HepG2 (cell line): ENCODE measurements around the gene RIPOR3. TPM values are rescaled to one million over a fixed set of nuclear protein-coding genes. Genes with fewer than 3 reads are reported as not detected.
A peak's percentile ranks its signal among the peaks of the same experiment; 100 is the strongest.

Experiments used
- AFF4 ChIP-seq: sonication (generic); formaldehyde crosslinking; IDR thresholded peaks from 2 replicates; pipeline ENCODE4 v1.4.0; 2020; ENCODE audit warnings: missing genetic modification reagents
- ATRX ChIP-seq: sonication (generic); formaldehyde crosslinking; IDR thresholded peaks from 2 replicates; pipeline ENCODE4 v1.4.0; 2020; ENCODE audit warnings: missing genetic modification reagents, borderline replicate concordance
- CENPX ChIP-seq: sonication (generic); formaldehyde crosslinking; IDR thresholded peaks from 2 replicates; pipeline ENCODE4 v1.9.0; 2021; ENCODE audit warnings: mild to moderate bottlenecking, missing genetic modification reagents, moderate library complexity
- ELK4 ChIP-seq: sonication (generic); formaldehyde crosslinking; IDR thresholded peaks from 2 replicates; pipeline ENCODE4 v1.9.0; 2021; ENCODE audit warnings: missing genetic modification reagents, borderline replicate concordance
- IRX3 ChIP-seq: sonication (generic); formaldehyde crosslinking; IDR thresholded peaks from 2 replicates; pipeline ENCODE4 v1.8.1; 2023; ENCODE audit warnings: mild to moderate bottlenecking, low read depth, missing genetic modification reagents, borderline replicate concordance
- MIER3 ChIP-seq: IDR thresholded peaks from 2 replicates; pipeline ENCODE4 v1.6.1; 2016; ENCODE audit warnings: missing compliant biosample characterization, borderline replicate concordance
- NR2C2 ChIP-seq: sonication (generic); formaldehyde crosslinking; IDR thresholded peaks from 2 replicates; pipeline ENCODE4 v1.4.0; 2020; ENCODE audit warnings: missing genetic modification reagents, mild to moderate bottlenecking, moderate library complexity, borderline replicate concordance
- POLR2A ChIP-seq, 2 experiments: IDR thresholded peaks; 2 replicates each; pipeline ENCODE4 v1.6.1; 2011; ENCODE audit warnings: low read depth in 2 of 2, low read length in 2 of 2, mild to moderate bottlenecking in 1 of 2, moderate library complexity in 1 of 2; ENCODE audit not compliant: insufficient read depth in 1 of 2
- SAP130 ChIP-seq: IDR thresholded peaks from 2 replicates; pipeline ENCODE4 v1.6.1; 2016; ENCODE audit warnings: low read depth
- ZNF121 ChIP-seq: sonication (generic); formaldehyde crosslinking; IDR thresholded peaks from 2 replicates; pipeline ENCODE4 v1.5.0; 2020; ENCODE audit warnings: mild to moderate bottlenecking, missing genetic modification reagents
- ZNF431 ChIP-seq: sonication (generic); formaldehyde crosslinking; IDR thresholded peaks from 2 replicates; pipeline ENCODE4 v1.9.0; 2022; ENCODE audit warnings: missing genetic modification reagents, low read depth, mild to moderate bottlenecking, borderline replicate concordance
- ZNF609 ChIP-seq: sonication (generic); formaldehyde crosslinking; IDR thresholded peaks from 2 replicates; pipeline ENCODE4 v1.4.0; 2020; ENCODE audit warnings: mild to moderate bottlenecking, missing genetic modification reagents, borderline replicate concordance
- ZNF761 ChIP-seq: sonication (generic); formaldehyde crosslinking; conservative IDR thresholded peaks from 2 replicates; pipeline ENCODE4 v1.4.0; 2020; ENCODE audit warnings: mild to moderate bottlenecking, missing genetic modification reagents
- ZNF773 ChIP-seq: sonication (generic); formaldehyde crosslinking; IDR thresholded peaks from 2 replicates; pipeline ENCODE4 v1.4.0; 2020; ENCODE audit warnings: missing genetic modification reagents, borderline replicate concordance
- ZNF850 ChIP-seq: sonication (generic); formaldehyde crosslinking; conservative IDR thresholded peaks from 2 replicates; pipeline ENCODE4 v1.9.0; 2021; ENCODE audit warnings: mild to moderate bottlenecking, missing genetic modification reagents
- polyA plus RNA-seq, 8 experiments: library from polyadenylated mRNA; depleted of rRNA in 3 of 8; stranded (reverse) in 7 of 8; unstranded in 1 of 8; fragments of >200 nt; fragmentation: Illumina TruSeq in 4 of 8; extraction: Trizol in 4 of 8; gene quantifications; 2 replicates each; pipeline versions ENCODE4 v1.2.1 to v1.2.3, GENCODE V29; 2011 to 2016; ENCODE audit warnings: low read depth in 4 of 8, missing spikeins in 1 of 8, mixed read lengths in 1 of 8; ENCODE audit not compliant: insufficient read depth in 1 of 8
- total RNA-seq, 5 experiments: library from RNA; depleted of rRNA; stranded (reverse); fragments of >200 nt; fragmentation: Illumina TruSeq; extraction: Trizol; gene quantifications; 2 replicates each; pipeline ENCODE4 v1.2.3, GENCODE V29; 2016; ENCODE audit warnings: low read depth in 1 of 5
- TF ChIP-seq, protein P1 (sequence below): sonication (generic); formaldehyde crosslinking; IDR thresholded peaks from 2 replicates; pipeline ENCODE4 v1.8.0; 2022; ENCODE audit warnings: missing genetic modification reagents, low read depth, mild to moderate bottlenecking, borderline replicate concordance
- TF ChIP-seq, protein P2 (sequence below): sonication (generic); formaldehyde crosslinking; IDR thresholded peaks from 2 replicates; pipeline ENCODE4 v1.4.0; 2020; ENCODE audit warnings: mild to moderate bottlenecking, missing genetic modification reagents

The RIPOR3 gene
- total and polyA plus RNA-seq, 2 of the 13 experiments (the other 11 are each of a cell fraction or from before 2014, with no cell fraction given) = 0.18 TPM; not detected in 1

GRCh38 chr20:50635676-50636600, 55.4 kb downstream of the RIPOR3 start (continued):
- peak; percentile 24; the same call in 1 of the 2 replicates for TF ChIP-seq IRX3 (CRISPR knock-in tag)
- TF ChIP-seq ZNF431 (CRISPR knock-in tag) = no peak
- TF ChIP-seq MIER3 (CRISPR knock-in tag) = peak; percentile 36; the same call in 1 of the 2 replicates
- TF ChIP-seq CENPX = no peak
- 0 out of 2 replicates have a peak, but pooled peaks have one; percentile 58 for TF ChIP-seq ZNF850 (CRISPR knock-in tag)
- no peak for TF ChIP-seq ELK4 (CRISPR knock-in tag)
- TF ChIP-seq ZNF609 (CRISPR knock-in tag) = peak; percentile 56; the same call in 1 of the 2 replicates
- TF ChIP-seq AFF4 (CRISPR knock-in tag) = no peak
- no peak for TF ChIP-seq ATRX
- peak; percentile 59; the same call in 1 of the 2 replicates for TF ChIP-seq ZNF121 (CRISPR knock-in tag)
- TF ChIP-seq, protein P1, sequence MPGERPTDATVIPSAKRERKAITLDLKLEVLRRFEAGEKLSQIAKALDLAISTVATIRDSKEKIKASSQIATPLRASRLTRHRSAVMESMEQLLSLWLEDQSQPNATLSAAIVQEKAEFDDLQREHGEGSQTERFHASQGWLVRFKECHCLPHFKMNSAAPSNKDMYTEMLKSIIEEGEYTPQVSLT = no peak
- TF ChIP-seq ZNF761 (CRISPR knock-in tag) = 0 out of 2 replicates have a peak, but pooled peaks have one; percentile 81
- TF ChIP-seq POLR2A (IDR thresholded peaks at IDR 0.05; ENCODE audit: insufficient read depth in 1 of 2, low read depth in 2 of 2, low read length in 2 of 2) = no peak
- TF ChIP-seq, protein P2, sequence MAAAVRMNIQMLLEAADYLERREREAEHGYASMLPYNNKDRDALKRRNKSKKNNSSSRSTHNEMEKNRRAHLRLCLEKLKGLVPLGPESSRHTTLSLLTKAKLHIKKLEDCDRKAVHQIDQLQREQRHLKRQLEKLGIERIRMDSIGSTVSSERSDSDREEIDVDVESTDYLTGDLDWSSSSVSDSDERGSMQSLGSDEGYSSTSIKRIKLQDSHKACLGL (CRISPR knock-in tag) = no peak
- peak; percentile 63 for TF ChIP-seq SAP130
- TF ChIP-seq NR2C2 (CRISPR knock-in tag) = no peak
- 0 out of 2 replicates have a peak, but pooled peaks have one; percentile 35 for TF ChIP-seq ZNF773
